Calu3 (cell line): ENCODE results near the gene ACAD9. TPM values are rescaled to one million over a fixed set of nuclear protein-coding genes. Genes with fewer than 3 reads are reported as not detected.

Source experiments
- BruUV-seq: library from RNA; stranded (reverse); fragments of 400-500 nt; replicated peaks from 2 replicates; lab custom pipeline; 2021; lab: Mats Ljungman, UMichigan
- CTCF ChIA-PET: fragments of 300-600 bp; sonication (Branson Sonifier 250); formaldehyde crosslinking; loops from one replicate; lab custom pipeline; 2022; ENCODE audit warnings: antibody characterized with exemption; lab: Charles Lee
- DNase-seq: peaks from one replicate; pipeline ENCODE4 v3.0.0; 2022
- H3K27ac Mint-ChIP-seq: one replicate; pipeline ENCODE4 v1.8.0; 2022; ENCODE audit warnings: mixed read lengths; ENCODE audit not compliant: unreplicated experiment
- H3K27me3 Mint-ChIP-seq: one replicate; pipeline ENCODE4 v1.8.0; 2022; ENCODE audit warnings: mixed read lengths; ENCODE audit not compliant: unreplicated experiment
- H3K36me3 Mint-ChIP-seq: one replicate; pipeline ENCODE4 v1.8.0; 2022; ENCODE audit warnings: mild to moderate bottlenecking, moderate library complexity, mixed read lengths; ENCODE audit not compliant: insufficient read depth, unreplicated experiment
- H3K4me1 Mint-ChIP-seq: one replicate; pipeline ENCODE4 v1.8.0; 2022; ENCODE audit warnings: mild to moderate bottlenecking, low read depth, mixed read lengths; ENCODE audit not compliant: unreplicated experiment
- H3K4me3 Mint-ChIP-seq: one replicate; pipeline ENCODE4 v1.8.0; 2022; ENCODE audit warnings: mild to moderate bottlenecking, low read depth, moderate library complexity, mixed read lengths; ENCODE audit not compliant: unreplicated experiment
- H3K9me3 Mint-ChIP-seq: one replicate; pipeline ENCODE4 v1.8.0; 2022; ENCODE audit warnings: low read depth, mixed read lengths; ENCODE audit not compliant: unreplicated experiment
- intact Hi-C: fragments of 100-400 bp; cut with micrococcal nuclease; formaldehyde crosslinking; loops from one replicate; pipeline ENCODE4 v1.10.0; 2022; ENCODE audit not compliant: unreplicated experiment
- total RNA-seq: library from RNA; stranded (reverse); gene quantifications from 2 replicates; pipeline ENCODE4 v1.2.3, GENCODE V29; 2022
- TF ChIP-seq, protein P1 (sequence below): fragments of 200-600 bp; IDR thresholded peaks from one replicate; pipeline ENCODE4 v1.8.0; 2022; ENCODE audit warnings: antibody characterized with exemption; ENCODE audit not compliant: unreplicated experiment

Gene ACAD9
- total RNA-seq, 1 experiment from 2014 or later: 124 TPM

DNA sequence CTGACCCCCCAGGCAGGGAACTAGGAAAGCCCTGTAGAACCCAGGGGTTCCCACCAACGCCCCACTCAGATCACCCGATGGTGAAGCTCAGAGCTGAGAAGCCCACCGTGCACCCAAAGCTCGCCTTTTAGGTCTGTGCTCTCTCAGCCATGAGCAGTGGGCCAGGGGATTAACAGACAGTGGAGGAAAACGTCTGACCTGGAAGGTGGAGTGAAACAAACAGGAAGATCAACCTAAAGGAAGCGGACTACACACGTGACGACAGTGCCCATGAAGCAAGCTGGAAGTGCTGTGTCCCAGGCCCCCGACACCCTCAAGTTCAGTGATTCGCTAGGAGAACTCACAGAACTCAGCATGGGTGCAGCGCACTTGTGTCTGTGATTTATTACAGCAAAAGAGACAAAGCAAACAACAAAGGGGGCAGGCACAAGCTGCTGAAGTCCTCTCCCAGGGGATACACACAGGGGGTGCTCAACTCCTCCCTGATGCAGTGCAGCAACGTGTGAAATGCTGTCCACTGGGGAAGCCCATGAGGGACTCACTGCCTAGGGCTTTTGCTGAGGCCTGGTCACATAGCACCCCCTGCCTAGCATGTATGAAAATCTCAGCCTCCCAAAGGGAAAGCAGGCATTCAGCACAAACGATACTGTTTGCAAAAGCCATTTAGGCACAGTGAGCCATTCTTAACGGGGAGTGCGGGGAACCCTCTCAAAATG is 71.0 kb downstream of the ACAD9 start:
- Mint-ChIP-seq H3K27me3 (peaks cover 35% of the 10 kb centered on the region), H3K27ac (no peak overlapping the region), H3K9me3 (no peaks in the 10 kb centered on the region), H3K36me3 (no peaks in the 10 kb centered on the region), H3K4me3 (no peak overlapping the region), H3K4me1 (no peaks in the 10 kb centered on the region)
- CTCF ChIA-PET: interaction anchor here (0.5 kb wide), 1 partner anchor 20 kb away, joined by 3 read pairs; no protein-coding TSS in a partner anchor
- TF ChIP-seq, protein P1, sequence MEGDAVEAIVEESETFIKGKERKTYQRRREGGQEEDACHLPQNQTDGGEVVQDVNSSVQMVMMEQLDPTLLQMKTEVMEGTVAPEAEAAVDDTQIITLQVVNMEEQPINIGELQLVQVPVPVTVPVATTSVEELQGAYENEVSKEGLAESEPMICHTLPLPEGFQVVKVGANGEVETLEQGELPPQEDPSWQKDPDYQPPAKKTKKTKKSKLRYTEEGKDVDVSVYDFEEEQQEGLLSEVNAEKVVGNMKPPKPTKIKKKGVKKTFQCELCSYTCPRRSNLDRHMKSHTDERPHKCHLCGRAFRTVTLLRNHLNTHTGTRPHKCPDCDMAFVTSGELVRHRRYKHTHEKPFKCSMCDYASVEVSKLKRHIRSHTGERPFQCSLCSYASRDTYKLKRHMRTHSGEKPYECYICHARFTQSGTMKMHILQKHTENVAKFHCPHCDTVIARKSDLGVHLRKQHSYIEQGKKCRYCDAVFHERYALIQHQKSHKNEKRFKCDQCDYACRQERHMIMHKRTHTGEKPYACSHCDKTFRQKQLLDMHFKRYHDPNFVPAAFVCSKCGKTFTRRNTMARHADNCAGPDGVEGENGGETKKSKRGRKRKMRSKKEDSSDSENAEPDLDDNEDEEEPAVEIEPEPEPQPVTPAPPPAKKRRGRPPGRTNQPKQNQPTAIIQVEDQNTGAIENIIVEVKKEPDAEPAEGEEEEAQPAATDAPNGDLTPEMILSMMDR: no peak
- DNase-seq: peak; percentile 34
- intact Hi-C loops: no loop called here
- BruUV-seq: no TSS peak

DNA sequence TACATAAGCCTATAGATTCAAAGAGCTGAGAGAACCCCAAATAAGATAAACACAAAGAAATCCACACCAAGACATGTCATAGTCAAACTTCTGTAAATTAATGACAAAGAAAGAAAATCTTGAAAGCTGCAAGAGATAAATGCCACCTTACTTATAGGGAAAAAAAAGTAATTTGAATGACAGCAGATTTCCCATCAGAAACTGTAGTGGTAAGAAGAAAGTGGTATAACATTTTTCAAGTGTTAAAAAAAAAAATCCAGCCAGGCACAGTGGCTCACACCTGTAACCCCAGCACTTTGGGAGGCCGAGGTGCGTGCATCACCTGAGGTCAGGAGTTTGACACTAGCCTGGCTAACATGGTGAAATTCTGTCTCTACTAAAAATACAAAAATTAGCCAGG is 77.0 kb downstream of the ACAD9 start:
- intact Hi-C loops: no loop called here
- H3K36me3 Mint-ChIP-seq: no peaks in the 10 kb centered on the region
- CTCF ChIA-PET: no interaction called here
- peaks cover 8% of the 10 kb centered on the region for H3K9me3 Mint-ChIP-seq
- H3K27me3 Mint-ChIP-seq: peaks cover 47% of the 10 kb centered on the region
- no peak overlapping the region for H3K27ac Mint-ChIP-seq
- no peak overlapping the region for H3K4me3 Mint-ChIP-seq
- H3K4me1 Mint-ChIP-seq: no peaks in the 10 kb centered on the region
- TF ChIP-seq, protein P1: no peak
- DNase-seq: no peak
- BruUV-seq: no TSS peak

Other genes starting within 250 kb of the ACAD9 start
- gene RPN1, start 228.8 kb upstream of the ACAD9 start, total RNA-seq: 449 and 474 TPM in 2 replicates
- 491 and 522 TPM in 2 replicates for gene RAB7A, start 153.4 kb upstream of the ACAD9 start, total RNA-seq
- 0.92 and 1.3 TPM in 2 replicates for gene CFAP92, start 114.5 kb downstream of the ACAD9 start, total RNA-seq
- 0.15 TPM in 1 of 2 replicates, not detected in the other for gene EFCC1, start 121.7 kb downstream of the ACAD9 start, total RNA-seq
- not detected in 2 replicates for gene GP9, start 181.2 kb downstream of the ACAD9 start, total RNA-seq
- gene RAB43, start 242.2 kb downstream of the ACAD9 start, total RNA-seq: 21.2 and 27.4 TPM in 2 replicates